Suppressor macrophage treated with lipopolysaccharide for 4 hours (primary cell): Measurements from ENCODE around the gene KIAA0825.

Experiments
- DNase-seq: peaks from one replicate; pipeline ENCODE4 v3.0.0-alpha.2; 2020

Gene KIAA0825, protein sequence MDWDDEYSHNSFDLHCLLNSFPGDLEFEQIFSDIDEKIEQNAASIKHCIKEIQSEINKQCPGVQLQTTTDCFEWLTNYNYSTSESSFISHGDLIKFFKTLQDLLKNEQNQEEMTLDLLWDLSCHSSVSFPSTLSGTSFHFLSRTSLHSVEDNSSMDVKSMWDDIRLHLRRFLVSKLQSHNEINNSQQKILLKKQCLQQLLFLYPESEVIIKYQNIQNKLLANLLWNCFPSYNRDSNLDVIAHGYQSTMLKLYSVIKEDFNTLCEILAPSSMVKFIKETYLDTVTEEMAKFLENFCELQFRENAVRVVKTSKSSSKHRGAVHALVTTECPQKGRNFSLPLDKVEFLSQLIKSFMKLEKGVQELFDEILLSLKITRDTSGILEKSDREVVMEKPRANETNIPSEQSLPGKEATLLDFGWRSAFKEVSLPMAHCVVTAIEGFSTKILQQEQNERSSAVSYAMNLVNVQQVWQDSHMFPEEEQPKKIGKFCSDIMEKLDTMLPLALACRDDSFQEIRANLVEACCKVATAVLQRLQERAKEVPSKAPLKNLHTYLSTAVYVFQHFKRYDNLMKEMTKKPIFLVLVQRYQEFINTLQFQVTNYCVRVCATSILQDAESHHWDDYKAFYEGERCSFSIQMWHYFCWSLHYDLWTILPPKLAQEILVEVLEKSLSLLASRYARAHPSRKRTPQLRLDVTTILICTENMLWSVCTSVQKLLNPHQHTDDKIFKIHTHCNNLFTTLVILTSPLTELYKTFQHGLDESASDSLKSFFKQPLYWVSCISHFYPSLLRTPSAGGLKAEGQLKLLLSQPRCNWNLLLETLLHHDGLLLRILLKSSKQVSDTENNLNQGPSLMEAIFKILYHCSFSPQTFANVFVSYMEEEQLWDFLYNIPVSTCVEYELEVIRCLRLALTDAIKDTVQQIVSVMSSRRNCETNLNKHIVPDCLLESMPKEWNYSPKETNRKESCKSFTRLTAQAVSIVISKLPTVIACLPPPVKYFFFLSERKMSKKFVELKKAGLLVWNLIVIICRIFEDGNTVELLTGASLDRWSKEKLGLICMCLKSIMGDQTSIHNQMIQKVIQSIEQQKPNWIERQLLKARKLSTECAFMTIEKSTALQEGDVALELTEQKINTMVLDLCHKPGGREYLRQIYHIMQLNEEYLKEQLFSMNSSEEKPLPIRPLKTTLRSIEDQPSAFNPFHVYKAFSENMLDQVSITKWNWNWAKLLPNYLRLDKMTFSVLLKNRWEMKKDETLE (N-terminal part only)

DNA sequence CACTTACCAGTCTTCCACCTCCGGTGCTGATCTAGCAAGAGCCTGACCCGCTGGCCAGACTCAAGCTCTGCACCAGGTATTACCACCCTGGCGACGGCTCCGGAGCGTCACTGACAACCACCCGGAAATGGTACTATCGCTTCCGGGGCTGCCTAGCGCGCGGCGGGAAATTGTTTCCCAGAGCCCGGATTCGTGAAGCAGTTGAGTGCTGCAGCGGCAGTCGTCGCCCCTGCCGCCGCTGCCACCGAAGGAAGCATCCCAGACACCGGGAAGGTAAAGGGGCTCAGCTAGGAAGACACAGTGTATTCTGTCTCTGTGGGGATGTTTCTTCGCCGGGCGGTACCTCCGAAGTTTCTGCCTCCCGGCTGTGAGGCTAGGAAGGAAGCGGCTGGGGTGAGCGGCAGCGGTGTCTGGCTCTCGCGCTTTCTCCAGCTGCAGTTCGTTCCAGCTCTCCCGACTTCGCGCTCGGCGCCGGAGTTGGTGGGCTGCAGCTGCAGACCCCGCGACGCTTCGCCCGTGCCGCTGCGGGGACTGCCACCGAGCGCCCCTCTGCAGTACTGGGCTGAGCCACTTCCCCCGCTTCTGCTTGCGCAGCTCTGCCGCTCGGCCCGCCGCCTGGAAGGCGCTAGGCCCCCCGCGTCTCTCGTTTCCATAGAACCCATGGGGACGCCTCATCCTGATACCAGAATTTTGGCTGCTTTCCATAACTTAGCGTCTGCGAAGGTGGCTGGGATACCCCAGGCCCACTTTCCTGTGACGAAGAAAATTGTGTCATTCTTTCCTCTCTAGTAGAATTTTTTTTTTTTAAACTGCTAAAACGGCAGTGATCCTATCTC, at the start of gene KIAA0825, which contains the start of gene SLF1:
Gene KIAA0825 (minus strand): TSS at position 112 of the 836 bp plus-strand sequence. CDS start 81,478 bp downstream, outside the sequence.
Gene SLF1 (plus strand): TSS at position 177 of the 836 bp plus-strand sequence. CDS start 10,142 bp downstream, outside the sequence.
- peak; percentile 90 for DNase-seq

DNA sequence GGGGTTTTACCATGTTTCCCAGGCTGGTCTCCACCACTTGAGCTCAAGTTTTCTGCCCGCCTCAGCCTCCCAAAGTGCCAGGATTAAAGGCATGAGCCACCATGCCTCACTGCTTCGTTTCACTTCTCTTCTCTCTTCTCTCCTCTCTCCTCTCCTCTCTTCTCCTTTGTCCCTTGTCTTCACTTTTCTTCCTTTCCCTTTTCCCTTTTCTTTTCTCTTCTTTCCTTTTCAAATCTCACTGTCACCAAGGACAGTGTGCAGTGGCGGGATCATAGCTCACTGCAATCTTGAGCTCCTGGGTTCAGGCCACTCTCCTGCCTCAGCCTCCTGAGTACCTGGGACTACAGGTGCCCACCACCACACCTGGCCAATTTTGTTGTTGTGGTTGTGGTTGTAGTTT, 49.5 kb upstream of the KIAA0825 start:
- no peak for DNase-seq

DNA sequence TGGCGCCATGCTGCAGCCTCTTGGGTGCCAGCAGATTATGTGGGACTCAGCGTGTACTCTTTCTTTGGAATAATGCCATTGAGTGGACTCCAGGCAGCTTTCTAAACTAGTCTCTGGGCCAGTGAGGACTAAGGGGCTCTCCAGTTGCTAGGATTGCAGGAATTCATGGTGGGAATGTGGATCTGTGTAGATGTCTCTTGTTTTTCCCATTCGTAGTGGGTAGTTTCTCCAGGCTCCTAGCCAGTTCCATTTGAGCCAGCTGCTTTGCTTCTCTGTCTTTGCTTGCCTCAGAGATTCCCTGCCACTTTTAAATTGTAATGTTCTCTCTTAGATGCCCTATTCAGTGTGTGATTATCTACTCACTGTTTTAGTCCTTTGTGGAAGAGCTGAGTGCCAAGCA, 42.7 kb upstream of the KIAA0825 start:
- DNase-seq = no peak

DNA sequence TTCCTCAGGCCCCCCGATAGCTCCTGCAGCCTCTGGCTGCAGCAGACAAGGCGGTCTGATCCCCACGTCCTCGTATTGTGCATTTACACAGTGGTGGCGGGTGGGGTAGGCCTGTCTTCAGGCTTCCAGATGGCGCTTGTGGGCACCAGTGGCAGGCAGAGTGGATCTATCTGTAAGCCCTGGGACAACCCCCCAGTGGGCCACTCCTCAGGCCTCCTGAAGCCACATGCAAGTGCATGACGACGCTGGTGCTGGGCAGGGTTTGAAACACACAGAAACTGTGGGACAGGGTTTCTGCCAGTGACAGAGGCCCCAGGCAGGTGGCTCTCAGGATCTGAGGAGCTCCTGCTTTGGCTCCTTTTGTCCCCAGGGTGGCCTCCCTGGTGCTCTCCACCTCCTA, 42.1 kb upstream of the KIAA0825 start:
- no peak for DNase-seq

DNA sequence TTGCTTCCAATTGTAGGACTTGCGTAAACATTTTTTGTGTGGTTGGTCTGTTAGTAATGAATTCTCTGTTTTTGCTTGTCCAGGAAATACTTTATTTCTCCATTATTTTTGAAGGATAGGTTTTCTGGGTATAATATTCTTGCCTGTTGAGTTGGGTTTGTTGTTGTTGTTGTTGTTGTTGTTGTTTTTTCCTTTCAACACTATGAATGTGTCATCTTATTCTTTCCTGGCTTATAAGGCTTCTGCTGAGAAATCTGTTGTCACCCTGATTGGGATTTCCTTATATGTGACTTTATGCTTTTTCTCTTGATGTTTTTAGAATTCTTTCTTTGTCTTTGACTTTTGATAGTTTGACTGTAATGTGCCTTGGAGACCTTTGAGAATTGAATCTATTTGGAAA, 39.9 kb upstream of the KIAA0825 start:
- no peak for DNase-seq

DNA sequence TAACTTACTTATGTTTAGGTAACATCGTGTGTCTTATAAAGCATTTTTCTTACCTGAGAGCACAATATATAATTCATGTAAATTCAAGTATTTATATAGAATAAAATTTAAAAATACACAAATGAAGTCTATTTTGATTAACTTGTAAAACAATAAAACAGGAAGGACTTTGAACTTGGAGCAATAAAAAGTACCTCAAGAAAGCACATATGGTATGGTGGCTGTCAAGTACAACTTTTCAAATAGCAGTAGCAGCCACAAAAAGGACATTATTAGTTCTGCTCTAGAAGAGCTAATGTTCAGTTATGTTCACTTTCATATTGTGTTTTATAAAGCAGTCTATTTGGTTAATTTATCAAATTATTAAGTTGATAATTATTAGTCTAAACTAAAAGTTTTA, 31.5 kb upstream of the KIAA0825 start:
- no peak for DNase-seq

DNA sequence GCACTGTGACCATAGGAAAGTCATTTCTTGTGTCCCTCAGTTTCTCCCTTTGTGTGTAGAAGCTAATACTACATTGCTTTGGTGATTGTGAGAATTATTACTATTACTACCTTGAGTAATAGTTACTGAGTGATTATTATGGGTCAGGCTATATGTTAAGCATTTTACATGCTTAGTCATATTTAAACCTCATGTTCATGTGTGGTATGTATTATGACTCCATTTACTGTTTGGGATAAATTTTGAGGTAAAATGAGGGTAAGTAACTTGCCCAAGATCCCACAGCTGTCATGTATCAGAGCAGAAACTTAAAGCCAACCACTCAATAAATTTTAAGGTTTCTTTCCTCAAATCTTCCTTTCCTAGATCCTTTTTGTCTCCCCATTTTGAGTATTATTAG, 28.4 kb upstream of the KIAA0825 start:
- DNase-seq = no peak

DNA sequence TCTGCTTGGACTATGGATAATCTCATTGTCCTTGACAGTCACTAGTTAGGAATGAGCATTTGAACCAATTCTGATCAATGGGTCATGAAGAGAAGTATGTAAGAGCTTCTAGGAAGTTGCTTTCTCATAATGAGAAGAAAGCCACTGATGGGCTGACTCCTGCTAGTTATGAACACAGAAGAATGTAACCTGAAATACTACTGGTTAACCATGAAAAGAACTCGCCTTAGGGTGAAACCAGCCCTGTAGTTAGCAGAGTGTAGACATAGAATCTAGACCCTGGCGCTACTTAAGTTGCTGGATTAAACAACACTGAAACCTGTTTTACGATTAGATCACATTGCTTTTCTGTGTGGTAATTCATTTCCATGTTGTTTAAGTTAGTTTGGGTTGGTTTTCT, 26.6 kb upstream of the KIAA0825 start:
- DNase-seq = no peak

DNA sequence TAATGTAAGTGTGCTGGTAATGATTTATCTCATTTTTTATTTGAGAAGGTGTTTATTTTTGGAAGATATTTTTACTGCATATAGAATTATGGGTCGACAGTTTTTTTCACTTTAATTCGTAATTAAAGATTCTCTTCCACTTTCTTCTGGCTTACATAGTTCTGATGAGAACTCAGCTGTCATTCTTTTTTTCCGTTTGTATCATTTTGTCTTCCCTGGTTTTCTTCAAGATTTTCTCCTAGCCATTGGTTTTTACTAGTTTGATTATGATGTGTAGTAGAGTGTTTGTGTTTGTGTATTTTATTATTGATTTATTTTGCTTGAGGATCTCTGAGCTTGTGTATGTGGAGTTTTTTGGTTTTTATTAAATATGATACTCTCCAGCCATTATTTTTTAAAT, 21.8 kb upstream of the KIAA0825 start:
- no peak for DNase-seq

DNA sequence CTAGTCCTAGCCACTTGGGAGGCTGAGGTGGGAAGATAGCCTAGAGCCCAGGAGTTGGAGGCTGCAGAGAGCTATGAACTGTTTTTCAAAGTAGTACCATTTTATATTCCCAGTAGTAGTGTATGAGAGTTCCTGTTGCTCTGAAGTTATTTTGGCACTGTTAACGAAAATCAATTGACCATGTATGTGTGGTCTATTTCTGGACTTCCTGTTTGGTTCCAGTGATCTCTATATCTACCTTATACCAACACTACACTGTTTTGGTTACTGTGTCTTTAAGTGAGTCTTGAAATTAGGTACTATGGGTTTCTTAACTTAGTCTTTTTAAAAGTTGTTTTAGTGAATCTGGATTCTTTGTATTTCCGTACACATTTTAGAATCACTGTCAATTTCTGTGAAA, 13.6 kb upstream of the KIAA0825 start:
- DNase-seq = no peak

DNA sequence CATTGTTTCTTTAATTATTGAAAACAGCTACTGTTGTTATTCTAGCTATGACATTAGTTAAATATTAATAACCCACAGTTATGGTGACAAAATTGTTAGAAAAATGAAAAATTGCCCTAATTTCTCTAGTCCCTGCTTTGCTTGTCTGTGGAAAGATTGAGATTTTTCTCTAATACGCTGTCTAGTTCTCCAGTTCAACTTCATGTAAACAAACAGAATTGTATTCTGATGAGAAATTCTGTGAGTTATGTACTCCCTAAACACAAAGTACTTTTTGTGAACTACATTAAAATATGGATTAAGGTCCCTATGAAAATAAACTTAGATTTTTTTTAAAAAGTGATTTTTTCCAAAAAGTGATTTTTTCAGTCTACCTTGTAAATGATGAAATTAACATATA, 8.8 kb upstream of the KIAA0825 start:
- no peak for DNase-seq

DNA sequence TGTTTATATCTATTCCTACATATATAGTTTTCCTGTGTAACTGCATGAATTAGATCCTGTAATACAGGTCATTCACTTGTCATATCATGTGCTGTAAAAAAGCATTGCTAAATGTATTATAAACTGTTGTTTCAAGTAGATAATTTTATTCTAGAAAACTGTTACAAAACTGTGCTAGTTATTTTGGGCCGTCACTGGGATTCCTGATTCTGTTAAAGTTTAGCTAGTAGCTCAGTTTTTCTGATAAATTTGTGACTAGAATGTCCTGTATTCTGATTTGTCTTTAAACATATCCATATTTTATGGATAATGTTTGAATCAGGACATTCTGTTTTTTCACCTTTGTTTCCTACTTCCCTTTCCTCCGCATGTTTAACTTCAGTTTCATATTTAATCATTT, 5.5 kb upstream of the KIAA0825 start:
- no peak for DNase-seq

DNA sequence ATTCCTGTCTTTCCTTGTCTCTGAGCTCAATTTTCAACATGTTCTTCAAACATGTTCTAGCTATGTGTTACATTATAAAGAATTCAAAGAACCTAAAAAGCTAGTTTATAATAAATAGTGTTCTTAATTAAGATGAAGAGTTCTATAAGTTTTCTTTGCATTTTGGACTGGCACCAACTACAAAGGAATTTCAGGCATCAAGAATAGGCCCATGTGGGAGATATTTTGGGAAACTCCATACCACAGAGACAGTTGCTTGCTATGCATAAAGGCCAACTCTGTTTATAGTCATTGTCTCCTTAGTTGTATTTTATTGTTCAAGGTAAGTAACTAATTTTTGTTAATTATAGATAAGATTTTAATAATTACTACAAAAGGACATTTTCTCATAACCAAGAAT, 4.6 kb upstream of the KIAA0825 start:
- DNase-seq = no peak

DNA sequence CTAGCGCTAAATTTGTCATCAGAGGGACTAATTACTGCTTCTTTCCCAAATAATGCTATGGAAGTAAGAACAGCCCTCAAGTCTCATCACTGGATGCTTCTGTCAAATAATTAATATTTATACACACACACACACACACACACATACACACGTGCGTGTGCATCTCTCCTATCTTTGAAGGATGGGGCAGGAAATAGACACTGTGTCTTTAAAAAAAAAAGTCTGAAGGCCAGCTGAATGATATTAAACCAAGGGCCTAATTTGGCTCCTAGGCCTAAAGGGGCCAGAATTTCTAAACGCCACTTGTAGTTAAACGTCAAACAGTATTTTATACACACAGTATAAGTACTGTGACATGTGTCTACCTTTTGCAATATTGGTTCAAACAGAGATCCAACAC, 3.4 kb upstream of the KIAA0825 start:
- no peak for DNase-seq

DNA sequence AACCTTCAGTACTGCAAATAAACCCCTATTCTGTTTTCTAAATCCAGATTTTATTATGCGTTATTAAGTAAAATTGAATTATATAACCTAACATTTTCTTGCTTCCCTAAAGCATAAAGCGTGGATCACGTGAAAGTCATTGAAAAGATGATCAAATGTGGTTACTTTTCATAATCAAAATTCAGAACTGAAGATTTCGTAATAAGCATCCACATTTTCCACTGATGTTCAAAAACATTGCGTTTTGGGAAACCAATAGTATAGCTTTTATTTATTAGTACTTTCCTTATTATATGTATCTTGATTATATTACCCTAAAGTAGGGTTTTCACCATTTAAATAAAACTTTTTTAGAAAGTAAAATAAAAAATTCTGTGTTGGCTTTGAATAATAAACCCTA, 1.9 kb upstream of the KIAA0825 start:
- DNase-seq = peak; percentile 5

DNA sequence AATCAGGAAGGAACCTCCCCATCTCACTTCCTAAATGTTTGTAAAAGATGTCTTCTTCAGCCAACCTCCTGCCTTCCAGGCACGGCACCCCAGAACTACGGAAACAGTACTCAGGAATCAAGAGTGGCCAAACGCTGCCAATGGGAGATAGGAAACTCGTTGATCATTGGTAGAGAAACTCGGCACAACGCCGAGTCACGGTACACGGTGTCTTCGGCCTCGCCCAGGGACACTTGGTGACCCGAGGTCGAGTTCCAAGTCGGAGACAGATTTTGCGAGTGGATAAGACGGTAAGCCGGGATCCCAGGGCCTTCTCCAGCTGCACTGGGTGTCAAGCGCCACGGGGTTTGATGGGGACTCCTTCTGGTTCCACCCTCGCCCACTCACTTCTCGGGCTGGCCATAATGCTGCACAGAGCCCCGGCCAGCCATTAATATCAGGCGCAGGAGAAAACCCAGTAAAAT, 343 bp downstream of the KIAA0825 start:
- DNase-seq = peak; percentile 65

DNA sequence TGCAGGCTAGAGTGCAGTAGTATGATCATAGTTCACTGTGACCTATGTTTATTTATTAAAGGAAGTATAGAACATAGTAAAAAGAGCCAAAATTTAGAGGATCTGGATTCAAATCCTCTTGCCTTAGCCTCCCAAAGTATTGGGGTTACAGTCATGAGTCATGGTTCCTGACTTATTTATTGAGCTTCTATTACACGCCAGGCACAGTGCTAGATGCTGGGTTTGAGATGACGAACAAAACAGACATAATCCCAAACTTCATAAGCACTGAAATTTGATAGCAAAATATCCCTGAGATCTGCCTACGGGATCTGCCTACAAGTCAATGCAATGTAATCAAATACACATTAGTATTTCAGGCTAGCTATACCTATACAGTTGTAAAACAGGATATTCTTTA, 2.5 kb downstream of the KIAA0825 start:
- no peak for DNase-seq

DNA sequence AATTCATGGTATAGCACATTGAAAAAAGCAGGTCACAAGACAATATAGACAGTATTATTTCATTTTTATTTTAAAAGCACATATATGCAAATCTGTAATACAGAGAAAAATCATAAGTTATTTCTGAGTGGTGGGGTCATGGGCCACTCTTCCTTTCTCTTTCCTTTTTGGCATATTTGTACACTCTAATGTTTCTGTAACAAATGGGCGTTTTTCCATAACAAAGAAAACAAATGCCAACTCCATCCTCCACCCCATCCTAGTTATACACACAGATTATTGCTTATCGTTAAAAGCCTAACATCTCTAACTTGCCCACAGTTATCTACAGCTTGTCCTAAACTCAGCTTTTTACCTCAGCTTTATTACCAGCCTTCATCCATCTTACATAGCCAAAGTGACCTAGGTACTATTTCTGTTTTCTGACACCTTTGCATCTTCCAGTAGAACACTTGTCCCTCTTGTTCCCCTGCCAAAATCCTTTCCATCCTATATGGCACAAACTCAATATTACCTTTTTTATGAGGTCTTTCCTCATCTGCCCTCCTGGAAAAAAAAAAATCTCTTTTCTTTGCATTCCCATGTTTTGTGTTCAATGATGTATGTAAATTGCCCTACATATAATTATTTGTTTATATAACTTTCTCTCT, 4.1 kb downstream of the KIAA0825 start:
- no peak for DNase-seq

DNA sequence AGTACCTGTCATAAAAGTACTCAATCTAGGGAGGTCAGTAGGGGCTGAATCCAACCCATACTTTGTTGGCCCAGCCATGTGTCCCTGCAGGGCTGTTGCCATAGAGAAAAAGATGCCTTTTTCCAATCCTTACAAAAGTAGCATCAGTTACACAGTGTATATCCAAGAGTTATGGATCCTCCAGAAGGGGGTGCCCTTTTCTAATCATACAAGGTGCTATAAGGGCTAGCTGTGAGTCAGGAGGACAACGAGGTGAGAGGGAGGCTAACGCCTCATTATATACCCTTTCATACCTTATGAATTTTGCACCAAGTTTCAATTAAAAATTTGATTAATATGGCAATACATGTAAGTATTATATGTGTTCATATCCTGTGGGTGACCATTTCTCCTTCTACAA, 4.8 kb downstream of the KIAA0825 start:
- DNase-seq = no peak

DNA sequence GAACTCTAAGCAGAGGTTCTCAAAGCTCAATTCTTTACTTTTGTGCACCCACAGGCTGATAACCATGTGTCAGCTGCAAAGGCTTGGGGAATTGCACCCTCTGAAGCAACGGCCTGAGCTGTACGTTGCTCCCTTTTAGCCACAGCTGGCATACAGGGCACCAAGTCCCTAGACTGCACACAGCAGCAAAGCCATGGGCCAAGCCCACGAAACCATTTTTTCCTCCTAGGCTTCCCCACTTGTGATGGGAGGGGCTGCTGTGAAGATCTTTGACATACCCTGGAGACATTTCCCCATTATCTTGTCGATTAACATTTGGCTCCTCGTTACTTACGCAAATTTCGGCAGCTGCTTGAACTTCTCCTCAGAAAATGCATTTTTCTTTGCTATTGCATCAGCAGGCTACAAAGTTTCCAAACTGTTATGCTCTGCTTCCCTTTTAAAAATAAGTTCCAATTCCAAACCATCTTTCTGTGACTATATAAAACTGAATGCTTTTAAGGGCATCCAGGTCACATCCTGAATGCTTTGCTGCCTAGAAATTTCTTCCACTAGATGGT, 23.0 kb downstream of the KIAA0825 start:
- DNase-seq = peak; percentile 35
